Germinal center (tissue), 1 donor: ENCODE results near the gene DSC3.
A peak's percentile ranks its signal among the peaks of the same experiment; 100 is the strongest.

Experiments
- DNase-seq: peaks from one replicate; pipeline ENCODE4 v3.0.0; 2012; ENCODE audit warnings: mixed read lengths, low spot score

Gene DSC3

GRCh38 chr18:30971338-30971956 lies 71.1 kb downstream of the DSC3 start:
- DNase-seq, result peak; percentile 3

GRCh38 chr18:30970196-30970816 lies 72.2 kb downstream of the DSC3 start:
- no peak for DNase-seq

DNA sequence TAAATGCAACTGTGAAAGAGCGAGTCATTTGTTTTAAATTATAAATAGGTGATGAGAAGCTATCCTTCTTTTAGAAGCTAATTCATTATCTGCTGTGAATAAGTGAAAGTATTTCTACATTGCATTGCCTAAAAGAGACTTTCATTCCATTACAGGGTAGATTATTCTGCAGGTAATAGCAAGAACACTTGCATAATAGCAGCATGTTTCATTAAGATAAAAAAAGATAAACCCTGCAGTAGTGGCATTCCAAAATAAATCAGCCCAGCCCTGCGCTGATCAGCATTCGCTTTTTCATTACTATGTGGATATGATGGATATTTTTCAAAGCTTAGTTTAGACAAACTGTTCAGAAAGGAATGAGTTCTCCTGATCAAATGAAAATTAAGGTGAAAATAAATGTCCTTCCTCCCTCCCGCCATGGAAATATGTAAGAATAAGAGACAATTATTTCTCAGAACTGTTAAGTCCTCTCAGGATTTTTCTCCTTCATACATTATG lies 72.8 kb downstream of the DSC3 start:
- no peak for DNase-seq

DNA sequence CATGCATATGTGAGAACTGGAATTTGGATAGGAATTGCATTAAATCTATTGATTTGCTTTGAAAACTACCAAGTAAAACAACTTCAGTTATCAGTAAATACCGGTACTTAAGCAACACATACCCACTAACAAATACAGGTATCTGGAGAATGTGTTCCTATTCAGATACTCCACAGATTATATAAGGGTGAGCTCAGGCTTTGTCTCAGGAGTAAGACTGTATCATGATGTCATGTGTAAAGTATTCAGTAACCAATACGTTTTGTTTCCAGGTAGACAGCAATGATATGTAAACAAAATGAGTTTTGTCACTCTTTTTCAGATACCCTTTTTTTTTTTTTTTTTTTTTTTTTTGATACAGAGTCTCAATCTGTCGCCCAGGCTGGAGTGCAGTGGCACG lies 74.8 kb downstream of the DSC3 start:
- DNase-seq, result no peak

GRCh38 chr18:30965237-30965636 lies 77.3 kb downstream of the DSC3 start:
- DNase-seq, result no peak

- no peak for DNase-seq
Measured at GRCh38 chr18:30960661-30961060, 81.9 kb downstream of the DSC3 start.

- no peak for DNase-seq
Measured at GRCh38 chr18:30957066-30957465, 85.5 kb downstream of the DSC3 start.

GRCh38 chr18:30954262-30954661 lies 88.3 kb downstream of the DSC3 start:
- no peak for DNase-seq

GRCh38 chr18:30945761-30946160 lies 96.8 kb downstream of the DSC3 start:
- no peak for DNase-seq

DNA sequence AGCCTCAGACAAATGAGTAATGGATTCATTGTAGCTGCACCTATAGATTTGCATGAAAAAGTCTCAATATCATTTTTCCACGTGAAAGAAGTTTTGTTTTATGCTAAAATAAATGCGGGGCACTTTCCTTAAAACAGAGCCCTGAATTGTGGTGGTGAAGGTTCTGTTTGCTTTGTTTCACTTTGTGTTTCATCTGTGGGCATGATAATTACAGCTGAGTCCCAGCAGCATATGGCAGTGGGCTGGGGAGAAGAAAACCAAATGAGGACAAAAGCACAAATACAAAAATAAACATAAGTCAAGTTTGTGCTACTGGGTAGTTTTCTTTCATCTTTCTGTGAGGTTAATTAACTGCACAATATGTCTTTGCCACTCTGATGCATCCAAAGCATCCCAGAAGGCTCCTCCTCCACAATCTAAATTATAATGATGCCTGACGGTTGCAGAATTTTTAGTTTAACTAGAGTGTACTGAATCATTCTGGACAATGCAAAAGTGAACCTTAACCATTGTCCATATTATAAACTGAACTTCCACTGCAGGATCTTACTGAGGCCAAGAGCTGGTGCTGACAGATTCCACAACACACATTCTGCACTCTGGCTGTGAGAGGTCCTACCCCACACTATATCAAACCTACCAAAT lies 97.6 kb downstream of the DSC3 start:
- no peak for DNase-seq

DNA sequence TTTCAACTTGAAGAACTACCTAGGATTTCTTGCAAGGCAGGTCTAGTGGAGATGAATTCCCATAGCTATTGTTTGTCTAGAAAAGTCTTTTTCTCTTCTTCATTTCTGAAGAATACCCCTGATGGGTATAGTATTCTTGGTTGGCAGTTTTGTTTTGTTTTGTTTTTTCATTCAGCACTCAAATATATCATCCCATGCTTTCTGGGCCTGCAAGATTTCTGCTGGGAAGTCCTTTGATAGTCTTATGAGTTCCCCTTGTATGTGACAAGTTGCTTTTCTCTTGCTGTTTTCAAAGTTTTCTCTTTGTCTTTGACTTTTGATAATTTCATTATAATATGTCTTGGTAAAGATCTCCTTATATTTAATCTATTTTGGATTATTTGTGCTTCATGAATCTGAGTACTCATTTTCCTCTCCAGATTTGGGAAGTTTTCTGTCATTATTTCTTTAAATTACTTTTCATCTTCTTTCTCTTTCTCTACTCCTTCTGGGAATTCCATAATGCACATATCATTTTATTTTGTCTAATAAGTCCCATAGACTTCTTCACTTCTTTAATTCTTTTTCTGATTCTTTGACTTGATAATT lies 101.5 kb downstream of the DSC3 start:
- no peak for DNase-seq
